Caco-2 (cell line): ENCODE results near the gene CDCA8. TPM values are rescaled to one million over a fixed set of nuclear protein-coding genes. Genes with fewer than 3 reads are reported as not detected.

Source experiments
- BruUV-seq: library from RNA; stranded (reverse); fragments of 400-500 nt; replicated peaks from 2 replicates; lab custom pipeline; 2021; lab: Mats Ljungman, UMichigan
- CTCF ChIA-PET: fragments of 300-600 bp; sonication (Branson Sonifier 250); formaldehyde crosslinking; loops from one replicate; lab custom pipeline; 2022; ENCODE audit warnings: antibody characterized with exemption; lab: Charles Lee
- POLR2A ChIA-PET: fragments of 300-600 bp; sonication (Branson Sonifier 250); formaldehyde crosslinking; loops from one replicate; lab custom pipeline; 2022; ENCODE audit warnings: antibody characterized with exemption; lab: Charles Lee
- DNase-seq, 2 experiments: peaks; one replicate each; pipeline versions ENCODE4 v3.0.0 to v3.0.0-alpha.2; 2020 to 2022
- H3K27me3 ChIP-seq: replicated peaks from 2 replicates; pipeline ENCODE4 v1.6.0; 2011; ENCODE audit warnings: low read length; ENCODE audit not compliant: control insufficient read depth, insufficient read depth
- H3K36me3 ChIP-seq: 2 replicates; pipeline ENCODE4 v1.5.1; 2011; ENCODE audit warnings: low read length; ENCODE audit not compliant: control insufficient read depth, insufficient read depth
- H3K4me1 ChIP-seq: fragments of 250-450 bp; sonication (Bioruptor Pico); 2 replicates; pipeline ENCODE4 v1.5.1; 2020; ENCODE audit warnings: mild to moderate bottlenecking
- H3K4me3 ChIP-seq: 2 replicates; pipeline ENCODE4 v1.5.1; 2011; ENCODE audit warnings: low read depth, mild to moderate bottlenecking, control low read depth, low read length
- H3K9me3 ChIP-seq: fragments of 250-450 bp; sonication (Bioruptor Pico); 2 replicates; pipeline ENCODE4 v1.5.1; 2020; ENCODE audit warnings: mild to moderate bottlenecking, moderate library complexity
- H3K27ac Mint-ChIP-seq: one replicate; pipeline ENCODE4 v1.8.0; 2022; ENCODE audit warnings: mixed read lengths; ENCODE audit not compliant: unreplicated experiment
- H3K27me3 Mint-ChIP-seq: one replicate; pipeline ENCODE4 v1.8.0; 2022; ENCODE audit warnings: mixed read lengths; ENCODE audit not compliant: insufficient read depth, unreplicated experiment
- H3K36me3 Mint-ChIP-seq: one replicate; pipeline ENCODE4 v1.8.0; 2022; ENCODE audit warnings: mild to moderate bottlenecking, mixed read lengths; ENCODE audit not compliant: insufficient read depth, unreplicated experiment
- H3K4me1 Mint-ChIP-seq: one replicate; pipeline ENCODE4 v1.8.0; 2022; ENCODE audit warnings: low read depth, mixed read lengths; ENCODE audit not compliant: unreplicated experiment
- H3K4me3 Mint-ChIP-seq: one replicate; pipeline ENCODE4 v1.8.0; 2022; ENCODE audit warnings: mild to moderate bottlenecking, moderate library complexity, mixed read lengths; ENCODE audit not compliant: unreplicated experiment
- H3K9me3 Mint-ChIP-seq: one replicate; pipeline ENCODE4 v1.8.0; 2022; ENCODE audit warnings: mixed read lengths; ENCODE audit not compliant: unreplicated experiment
- CTCF ChIP-seq, 2 experiments: fragments of 200-600 bp in 1 of 2; IDR thresholded peaks; 1 replicate in 1 of 2; 2 replicates in 1 of 2; pipeline versions ENCODE4 v1.5.1 to v1.8.0; 2011 to 2022; ENCODE audit warnings: antibody characterized with exemption in 1 of 2, control low read depth in 1 of 2, inconsistent platforms in 1 of 2, low read depth in 1 of 2, low read length in 1 of 2, mild to moderate bottlenecking in 1 of 2, moderate library complexity in 1 of 2; ENCODE audit not compliant: insufficient read depth in 1 of 2, severe bottlenecking in 1 of 2, unreplicated experiment in 1 of 2
- intact Hi-C: fragments of 100-400 bp; cut with micrococcal nuclease; formaldehyde crosslinking; loops from one replicate; pipeline ENCODE4 v1.10.0; 2022; ENCODE audit not compliant: unreplicated experiment
- total RNA-seq: library from RNA; stranded (reverse); gene quantifications from 2 replicates; pipeline ENCODE4 v1.2.3, GENCODE V29; 2022

The CDCA8 gene
- total RNA-seq, 1 experiment from 2014 or later: 37.0 TPM

GRCh38 chr1:37755951-37756560, 63.7 kb downstream of the CDCA8 start:
- BruUV-seq: no TSS peak
- H3K4me1 Mint-ChIP-seq: no peaks in the 10 kb centered on the region
- CTCF ChIA-PET: no interaction called here

More at GRCh38 chr1:37755951-37756560, 63.7 kb downstream of the CDCA8 start:
- Histone ChIP-seq H3K36me3 (no peaks in the 10 kb centered on the region), H3K27me3 (no peaks in the 10 kb centered on the region), H3K4me3 (no peak overlapping the region), H3K4me1 (no peaks in the 10 kb centered on the region), H3K9me3 (no peaks in the 10 kb centered on the region)
- no peak for DNase-seq
- Mint-ChIP-seq H3K4me3 (no peak overlapping the region), H3K27ac (no peak overlapping the region), H3K9me3 (no peaks in the 10 kb centered on the region), H3K36me3 (no peaks in the 10 kb centered on the region), H3K27me3 (peaks cover 3% of the 10 kb centered on the region)
- no peak for TF ChIP-seq CTCF (IDR thresholded peaks at IDR 0.05; ENCODE audit: insufficient read depth in 1 of 2, low read depth in 1 of 2, low read length in 1 of 2, severe bottlenecking in 1 of 2, unreplicated experiment in 1 of 2)
- POLR2A ChIA-PET: no interaction called here
- intact Hi-C loops: no loop called here

Other genes starting within 250 kb of the CDCA8 start
- 4.7 and 4.9 TPM in 2 replicates for gene ZC3H12A, start 217.9 kb upstream of the CDCA8 start, total RNA-seq
- gene MEAF6, start 177.8 kb upstream of the CDCA8 start, total RNA-seq: 36.8 and 38.3 TPM in 2 replicates
- 13.7 and 14.6 TPM in 2 replicates for gene SNIP1, start 138.2 kb upstream of the CDCA8 start, total RNA-seq
- 0.21 and 0.27 TPM in 2 replicates for gene DNALI1, start 135.6 kb upstream of the CDCA8 start, total RNA-seq
- gene GNL2, start 96.6 kb upstream of the CDCA8 start, total RNA-seq: 51.6 and 53.8 TPM in 2 replicates
- gene RSPO1, start 57.6 kb upstream of the CDCA8 start, total RNA-seq: not detected in 2 replicates
- gene EPHA10, start 72.6 kb downstream of the CDCA8 start, total RNA-seq: 2.8 and 3.1 TPM in 2 replicates
- gene MANEAL, start 101.3 kb downstream of the CDCA8 start, total RNA-seq: 24.8 and 25.9 TPM in 2 replicates
- 37.7 and 41.0 TPM in 2 replicates for gene C1orf122, start 115.3 kb downstream of the CDCA8 start, total RNA-seq
- 10.3 and 10.7 TPM in 2 replicates for gene YRDC, start 115.7 kb downstream of the CDCA8 start, total RNA-seq
- gene MTF1, start 167.1 kb downstream of the CDCA8 start, total RNA-seq: 6.4 and 8.4 TPM in 2 replicates